ENCODE measurements around the gene PGLYRP4. TPM values are rescaled to one million over a fixed set of nuclear protein-coding genes. Genes with fewer than 3 reads are reported as not detected.

Gene PGLYRP4
- total and polyA plus RNA-seq, 7 donors: not detected

DNA sequence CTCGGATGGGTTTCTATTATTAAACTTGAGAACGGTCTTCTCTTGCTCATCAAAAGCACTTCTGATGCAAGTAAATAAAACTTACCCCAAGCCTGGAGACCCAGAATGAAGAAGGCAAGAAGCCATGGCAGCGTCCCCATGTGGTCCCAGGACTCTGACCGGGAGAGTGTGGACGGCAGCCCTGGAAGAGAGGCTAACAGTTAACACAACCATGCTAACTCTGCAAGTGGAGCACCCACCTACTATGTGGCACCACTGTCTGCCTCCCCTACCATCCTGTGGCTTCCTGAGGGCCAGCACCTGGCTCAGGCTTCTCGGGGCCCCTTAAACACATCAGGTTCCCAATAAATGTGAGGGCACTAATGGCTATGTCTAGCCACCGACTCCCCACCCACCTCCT is 38.1 kb downstream of the PGLYRP4 start:
- Histone ChIP-seq H3K27me3 (ENCODE audit: insufficient read depth in 3 of 3, low read length in 2 of 3) (peaks cover 0 to 3% (median 2%) of the 10 kb centered on the region in 3 donors), H3K4me3 (no peak overlapping the region), H3K9me3 (no peaks in the 10 kb centered on the region), H3K36me3 (ENCODE audit: insufficient read depth in 1 of 2, low read depth in 1 of 2) (no peaks in the 10 kb centered on the region), H3K27ac (no peak overlapping the region), H3K4me1 (no peaks in the 10 kb centered on the region)
- DNase-seq: no peak
- TF ChIP-seq, protein P1, sequence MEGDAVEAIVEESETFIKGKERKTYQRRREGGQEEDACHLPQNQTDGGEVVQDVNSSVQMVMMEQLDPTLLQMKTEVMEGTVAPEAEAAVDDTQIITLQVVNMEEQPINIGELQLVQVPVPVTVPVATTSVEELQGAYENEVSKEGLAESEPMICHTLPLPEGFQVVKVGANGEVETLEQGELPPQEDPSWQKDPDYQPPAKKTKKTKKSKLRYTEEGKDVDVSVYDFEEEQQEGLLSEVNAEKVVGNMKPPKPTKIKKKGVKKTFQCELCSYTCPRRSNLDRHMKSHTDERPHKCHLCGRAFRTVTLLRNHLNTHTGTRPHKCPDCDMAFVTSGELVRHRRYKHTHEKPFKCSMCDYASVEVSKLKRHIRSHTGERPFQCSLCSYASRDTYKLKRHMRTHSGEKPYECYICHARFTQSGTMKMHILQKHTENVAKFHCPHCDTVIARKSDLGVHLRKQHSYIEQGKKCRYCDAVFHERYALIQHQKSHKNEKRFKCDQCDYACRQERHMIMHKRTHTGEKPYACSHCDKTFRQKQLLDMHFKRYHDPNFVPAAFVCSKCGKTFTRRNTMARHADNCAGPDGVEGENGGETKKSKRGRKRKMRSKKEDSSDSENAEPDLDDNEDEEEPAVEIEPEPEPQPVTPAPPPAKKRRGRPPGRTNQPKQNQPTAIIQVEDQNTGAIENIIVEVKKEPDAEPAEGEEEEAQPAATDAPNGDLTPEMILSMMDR (IDR thresholded peaks at IDR 0.05): no peak
- WGBS, 3 donors: 62 to 71% (median 64%) methylated on average over 7 of the region's 7 CpGs
- no peak for ATAC-seq
- intact Hi-C loops (cut with DNase I): no loop called here

DNA sequence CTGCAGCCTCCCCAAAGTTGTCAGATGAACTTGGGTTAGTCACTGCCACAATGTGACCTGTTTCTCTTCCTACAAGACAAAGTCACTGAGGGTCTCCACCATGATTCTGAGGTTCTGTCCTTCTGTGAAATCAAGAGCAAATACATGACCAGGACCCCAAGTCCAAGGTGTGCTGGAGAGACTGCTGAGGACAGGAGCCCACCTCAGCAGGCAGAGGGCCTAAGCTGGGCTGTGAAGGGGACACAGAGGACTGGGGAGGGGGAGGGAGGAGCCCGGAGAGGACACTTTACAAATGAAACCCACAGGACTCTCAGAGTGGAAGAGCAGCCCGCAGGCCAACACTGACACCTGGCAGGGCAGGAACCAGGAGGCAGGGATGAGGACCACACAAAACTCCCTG is 39.2 kb downstream of the PGLYRP4 start:
- Histone ChIP-seq H3K27ac (no peak overlapping the region), H3K9me3 (no peaks in the 10 kb centered on the region), H3K27me3 (ENCODE audit: insufficient read depth in 3 of 3, low read length in 2 of 3) (peaks cover 0 to 3% (median 2%) of the 10 kb centered on the region in 3 donors), H3K36me3 (ENCODE audit: insufficient read depth in 1 of 2, low read depth in 1 of 2) (no peaks in the 10 kb centered on the region), H3K4me3 (no peak overlapping the region), H3K4me1 (no peaks in the 10 kb centered on the region)
- ATAC-seq (no peak), DNase-seq (no peak)
- TF ChIP-seq, protein P1 (IDR thresholded peaks at IDR 0.05): no peak
- WGBS, 3 donors: 68 to 87% (median 76%) methylated on average over 2 of the region's 2 CpGs
- intact Hi-C loops (cut with DNase I): no loop called here

DNA sequence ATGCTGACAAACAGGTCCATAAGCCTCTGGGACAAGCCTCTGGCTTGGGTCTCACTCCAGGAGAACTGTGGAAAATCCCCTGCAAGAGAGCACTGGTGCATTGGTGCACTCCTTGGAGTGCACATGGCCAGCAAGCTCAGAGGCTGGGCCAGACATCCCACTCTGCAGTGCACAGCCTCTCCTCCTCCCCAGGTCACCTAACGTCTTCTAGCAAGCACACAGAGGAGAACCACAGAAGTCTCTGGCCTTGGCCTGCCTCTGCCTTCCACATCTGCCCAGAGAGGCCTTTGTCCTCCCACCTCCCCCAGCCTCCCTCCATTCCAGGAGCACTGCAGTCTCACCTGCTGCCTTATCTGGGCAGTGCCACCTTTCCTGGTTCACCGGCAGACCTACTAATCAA is 40.1 kb downstream of the PGLYRP4 start:
- WGBS, 3 donors: 69 to 78% (median 77%) methylated on average over 2 of the region's 2 CpGs
- TF ChIP-seq, protein P1 (IDR thresholded peaks at IDR 0.05): no peak
- H3K36me3 ChIP-seq (ENCODE audit: insufficient read depth in 1 of 2, low read depth in 1 of 2): no peaks in the 10 kb centered on the region
- ATAC-seq: no peak
- H3K4me3 ChIP-seq: no peak overlapping the region
- no peaks in the 10 kb centered on the region for H3K9me3 ChIP-seq
- no peaks in the 10 kb centered on the region for H3K4me1 ChIP-seq
- intact Hi-C loops (cut with DNase I): no loop called here
- no peak for DNase-seq
- no peak overlapping the region for H3K27ac ChIP-seq
- H3K27me3 ChIP-seq (ENCODE audit: insufficient read depth in 3 of 3, low read length in 2 of 3): peaks cover 0 to 3% (median 2%) of the 10 kb centered on the region in 3 donors

DNA sequence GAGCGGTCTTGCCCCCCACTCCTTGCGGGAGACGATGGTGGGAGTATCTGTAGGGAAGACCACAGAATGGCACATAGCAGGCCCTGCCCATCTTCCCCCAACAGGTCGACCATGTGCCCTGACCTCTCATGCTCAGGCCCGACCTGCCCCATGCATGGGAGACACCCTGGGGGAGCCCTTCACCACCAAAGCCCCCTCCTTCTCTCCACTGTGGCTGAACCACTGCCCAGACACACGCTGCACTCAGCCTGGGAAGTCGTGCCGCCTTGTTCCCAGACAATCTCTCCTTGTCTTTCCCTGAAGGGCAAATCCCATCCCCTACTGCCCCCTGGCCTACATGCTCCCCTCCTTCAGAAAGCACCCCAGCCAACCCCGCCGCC is 41.4 kb downstream of the PGLYRP4 start:
- H3K4me3 ChIP-seq: no peak overlapping the region
- H3K9me3 ChIP-seq: no peaks in the 10 kb centered on the region
- peaks cover 0 to 2% (median 0%) of the 10 kb centered on the region in 3 donors for H3K27me3 ChIP-seq (ENCODE audit: insufficient read depth in 3 of 3, low read length in 2 of 3)
- H3K4me1 ChIP-seq: no peaks in the 10 kb centered on the region
- ATAC-seq (no peak), DNase-seq (no peak)
- no peak overlapping the region for H3K27ac ChIP-seq
- intact Hi-C loops (cut with DNase I): no loop called here
- TF ChIP-seq, protein P1 (IDR thresholded peaks at IDR 0.05): no peak
- 75 to 81% (median 78%) methylated on average over 10 of the region's 10 CpGs for WGBS, 3 donors
- H3K36me3 ChIP-seq (ENCODE audit: insufficient read depth in 1 of 2, low read depth in 1 of 2): no peaks in the 10 kb centered on the region
